Astrocyte (in vitro differentiated cells and primary cell): ENCODE results near the gene KRTAP1-1.

Experiments used
- EZH2 ChIP-seq: IDR thresholded peaks from 2 replicates; pipeline ENCODE4 v1.6.1; 2012; ENCODE audit warnings: mild to moderate bottlenecking, low read length, inconsistent platforms; ENCODE audit not compliant: insufficient read depth
- TF ChIP-seq, protein P1 (sequence below): IDR thresholded peaks from 2 replicates; pipeline ENCODE4 v1.5.1; 2011; ENCODE audit warnings: low read depth, mild to moderate bottlenecking, inconsistent platforms, low read length, moderate library complexity; ENCODE audit not compliant: insufficient read depth

DNA sequence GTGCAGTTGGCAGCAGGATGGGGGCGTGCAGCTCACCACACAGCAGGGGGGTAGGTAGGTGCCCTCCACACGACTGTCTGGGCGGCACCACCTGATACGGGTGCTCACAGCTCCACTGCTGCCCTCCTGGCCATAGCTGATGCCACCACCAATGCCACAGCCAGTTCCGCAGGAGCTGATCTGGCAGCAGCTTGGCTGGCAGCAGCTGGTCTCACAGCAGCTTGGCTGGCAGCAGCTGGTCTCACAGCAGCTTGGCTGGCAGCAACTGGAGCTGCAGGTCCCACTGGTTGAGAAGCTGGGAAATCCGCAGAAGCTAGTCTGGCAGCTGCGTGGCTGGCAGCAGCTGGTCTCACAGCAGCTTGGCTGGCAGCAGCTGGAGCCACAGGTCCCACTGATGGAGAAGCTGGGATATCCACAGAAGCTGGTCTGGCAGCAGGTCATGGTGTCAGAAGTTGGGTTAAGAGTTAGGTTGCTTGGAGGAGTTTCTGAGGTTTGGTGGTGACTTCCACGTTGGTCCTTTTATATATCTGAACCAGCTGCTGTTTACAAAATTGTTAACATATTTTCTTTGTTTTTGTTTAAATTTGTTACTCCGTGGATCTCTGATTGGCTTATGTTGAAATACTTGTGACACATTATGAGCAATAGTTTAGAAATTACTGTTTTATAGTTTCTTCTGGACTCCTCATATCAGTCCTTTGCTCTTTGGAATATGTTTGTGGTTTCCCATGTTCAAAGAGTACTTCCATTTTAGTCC lies 14.4 kb downstream of the KRTAP1-1 start, which contains the start of gene KRTAP1-5:
- TF ChIP-seq, protein P1, sequence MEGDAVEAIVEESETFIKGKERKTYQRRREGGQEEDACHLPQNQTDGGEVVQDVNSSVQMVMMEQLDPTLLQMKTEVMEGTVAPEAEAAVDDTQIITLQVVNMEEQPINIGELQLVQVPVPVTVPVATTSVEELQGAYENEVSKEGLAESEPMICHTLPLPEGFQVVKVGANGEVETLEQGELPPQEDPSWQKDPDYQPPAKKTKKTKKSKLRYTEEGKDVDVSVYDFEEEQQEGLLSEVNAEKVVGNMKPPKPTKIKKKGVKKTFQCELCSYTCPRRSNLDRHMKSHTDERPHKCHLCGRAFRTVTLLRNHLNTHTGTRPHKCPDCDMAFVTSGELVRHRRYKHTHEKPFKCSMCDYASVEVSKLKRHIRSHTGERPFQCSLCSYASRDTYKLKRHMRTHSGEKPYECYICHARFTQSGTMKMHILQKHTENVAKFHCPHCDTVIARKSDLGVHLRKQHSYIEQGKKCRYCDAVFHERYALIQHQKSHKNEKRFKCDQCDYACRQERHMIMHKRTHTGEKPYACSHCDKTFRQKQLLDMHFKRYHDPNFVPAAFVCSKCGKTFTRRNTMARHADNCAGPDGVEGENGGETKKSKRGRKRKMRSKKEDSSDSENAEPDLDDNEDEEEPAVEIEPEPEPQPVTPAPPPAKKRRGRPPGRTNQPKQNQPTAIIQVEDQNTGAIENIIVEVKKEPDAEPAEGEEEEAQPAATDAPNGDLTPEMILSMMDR = no peak
- TF ChIP-seq EZH2 = no peak
